HG03575 (cell line): ENCODE measurements around the gene PCDHA13.
"Not testable (repeated sequence)": the region's sequence is repeated elsewhere in the genome, so short reads cannot be mapped to it uniquely, and the experiment has no call there.

Experiments
- ATAC-seq: cut with Tn5 transposase; IDR thresholded peaks from one replicate; pipeline ENCODE4 v1.9.1; 2021; ENCODE audit not compliant: unreplicated experiment, insufficient number of reproducible peaks, low FRiP score; ENCODE audit errors: extremely low read depth

PCDHA13 gene

GRCh38 chr5:140862441-140863295 lies 19.3 kb upstream of the PCDHA13 start:
- no peak for ATAC-seq

- ATAC-seq: no peak
Measured at GRCh38 chr5:140868721-140869554, 13.0 kb upstream of the PCDHA13 start, which contains the start of gene PCDHA11. TSS of gene PCDHA11 (plus strand) at chr5:140868957. CDS start at chr5:140869104, 147 bp downstream.

GRCh38 chr5:140869555-140869886 lies 12.4 kb upstream of the PCDHA13 start:
- no peak for ATAC-seq

- no peak for ATAC-seq
Measured at GRCh38 chr5:140870221-140871201, 11.4 kb upstream of the PCDHA13 start.

GRCh38 chr5:140875085-140876065 lies 6.5 kb upstream of the PCDHA13 start, which contains the start of gene PCDHA12:
TSS of gene PCDHA12 (plus strand) at chr5:140875308. CDS start at chr5:140875473, 165 bp downstream.
- no peak for ATAC-seq

GRCh38 chr5:140876541-140877261 lies 5.2 kb upstream of the PCDHA13 start:
- ATAC-seq: not testable (repeated sequence)

GRCh38 chr5:140877262-140877581 lies 4.7 kb upstream of the PCDHA13 start:
- no peak for ATAC-seq

GRCh38 chr5:140882591-140882899 lies 621 bp downstream of the PCDHA13 start:
- no peak for ATAC-seq

GRCh38 chr5:140883373-140883772 lies 1.4 kb downstream of the PCDHA13 start:
- no peak for ATAC-seq

GRCh38 chr5:140883927-140884697 lies 2.2 kb downstream of the PCDHA13 start:
- ATAC-seq: no peak

GRCh38 chr5:140916325-140916724 lies 34.4 kb downstream of the PCDHA13 start:
- no peak for ATAC-seq

- no peak for ATAC-seq
Measured at GRCh38 chr5:140923601-140924000, 41.7 kb downstream of the PCDHA13 start.

- no peak for ATAC-seq
Measured at GRCh38 chr5:140925806-140926442, 44.0 kb downstream of the PCDHA13 start, which contains the start of gene PCDHAC1. TSS of gene PCDHAC1 (plus strand) at chr5:140926299. CDS start at chr5:140926893, 594 bp downstream.

- ATAC-seq: no peak
Measured at GRCh38 chr5:140926443-140927227, 44.7 kb downstream of the PCDHA13 start.

- no peak for ATAC-seq
Measured at GRCh38 chr5:140927228-140927573, 45.3 kb downstream of the PCDHA13 start.
